ENCODE results near the gene YY2. TPM values are rescaled to one million over a fixed set of nuclear protein-coding genes. Genes with fewer than 3 reads are reported as not detected.

The YY2 gene
- total and polyA plus RNA-seq, 9 of the 15 experiments (the other 6 are each of a cell fraction or from before 2014, with no cell fraction given) = 0.77 to 2.2 (median 1.1) TPM

- FAIRE-seq (no peak), ATAC-seq (no peak), DNase-seq (ENCODE audit: extremely low read depth in 1 of 4, low spot score in 3 of 4) (peak in 1 of 4 experiments; percentile 3)
- Histone ChIP-seq H3K4me3 (peak overlapping the region; percentile 81), H3K27me3 (ENCODE audit: control insufficient read depth in 2 of 2, insufficient read depth in 2 of 2, low read length in 2 of 2) (no peaks in the 10 kb centered on the region), H3K4me1 (replicated peaks in 1 of 2; ENCODE audit: control insufficient read depth in 2 of 2, insufficient read depth in 2 of 2, low read length in 2 of 2) (no peaks in the 10 kb centered on the region), H3K9me3 (replicated peaks; ENCODE audit: control insufficient read depth, insufficient read depth, low read depth, low read length) (no peaks in the 10 kb centered on the region), H3K27ac (ENCODE audit: extremely low read depth, low read depth, low read length) (peak overlapping the region; percentile 70; the same call in 2 of the 3 replicates), H3K36me3 (ENCODE audit: control insufficient read depth, insufficient read depth, low read length) (peaks cover 12% of the 10 kb centered on the region; the same call in 1 of the 3 replicates), H4K20me1 (replicated peaks; ENCODE audit: control insufficient read depth, insufficient read depth, low read length) (no peaks in the 10 kb centered on the region), H3K9me1 (ENCODE audit: control insufficient read depth, insufficient read depth, low read length) (no peaks in the 10 kb centered on the region), H3K9ac (ENCODE audit: insufficient read depth in 1 of 2, low read depth in 2 of 2, low read length in 2 of 2) (peak overlapping the region; percentile 83 to 99), H3K79me2 (ENCODE audit: control insufficient read depth, insufficient read depth, low read length) (peaks cover 17% of the 10 kb centered on the region), H2AFZ (ENCODE audit: low read depth, low read length) (peak overlapping the region; percentile 88), H3K4me2 (ENCODE audit: insufficient read depth, low read length) (peak overlapping the region; percentile 83)
- intact Hi-C loops (cut with micrococcal nuclease) (no loop called here), in situ Hi-C loops (cut with MboI) (no loop called here)
- TSS peak; percentile 72 for BruUV-seq (replicated peaks)
- ChIA-PET POLR2A (interaction anchor here (1.2 kb wide), 1 partner anchor 15 kb away, joined by 4 read pairs; the partner anchor contains the start of gene YY2), CTCF (ENCODE audit: low intra/inter-chr PET ratio) (interaction anchor here (0.8 to 2.2 kb wide), 2 partner anchors 136 to 145 kb away, joined by 4 to 8 read pairs; no protein-coding TSS in a partner anchor)
- TF ChIP-seq RBM34 (IDR thresholded peaks at IDR 0.05; ENCODE audit: borderline replicate concordance, insufficient read depth, low read length) = no peak
- no peak for TF ChIP-seq ATF7 (IDR thresholded peaks at IDR 0.05)
- TF ChIP-seq SMAD2 (IDR thresholded peaks at IDR 0.05; ENCODE audit: low read depth, low read length) = no peak
- TF ChIP-seq FOS (IDR thresholded peaks at IDR 0.05; ENCODE audit: extremely low read depth, insufficient read length) = no peak
- TF ChIP-seq EP400 (IDR thresholded peaks at IDR 0.05) = no peak
- no peak for TF ChIP-seq CEBPG (CRISPR knock-in tag; IDR thresholded peaks at IDR 0.05)
- no peak for TF ChIP-seq CEBPG (tag; conservative IDR thresholded peaks at IDR 0.05 in 1 of 2, IDR thresholded peaks at IDR 0.05 in 1 of 2)
- TF ChIP-seq TAL1 (IDR thresholded peaks at IDR 0.05) = no peak
- WGBS (ENCODE audit: insufficient coverage, low coverage, missing lambda C conversion rate) = 2% methylated on average over 6 of the region's 6 CpGs
Observed at GRCh38 chrX:21840193-21840545, 15.6 kb upstream of the YY2 start.

Measured in K562 (cell line).